Sigmoid colon (tissue), 4 donors: ENCODE measurements around the gene MRPL38.
"Not testable (repeated sequence)": the region's sequence is repeated elsewhere in the genome, so short reads cannot be mapped to it uniquely, and the experiment has no call there.

ENCODE experiments used
- EP300 ChIP-seq, 4 donors: sonication (generic); formaldehyde crosslinking; IDR thresholded peaks; one replicate each; pipeline ENCODE4 v1.6.1; 2017; ENCODE audit warnings: antibody characterized with exemption in 4 of 4
- POLR2A ChIP-seq, 2 donors: fragments of 450-650 bp; IDR thresholded peaks; one replicate each; pipeline ENCODE4 v1.6.1; 2016; ENCODE audit warnings: antibody characterized with exemption in 2 of 2, mild to moderate bottlenecking in 2 of 2, moderate library complexity in 2 of 2
- POLR2AphosphoS5 ChIP-seq, 4 donors: sonication (generic); formaldehyde crosslinking; IDR thresholded peaks; one replicate each; pipeline ENCODE4 v1.6.1; 2017; ENCODE audit warnings: antibody characterized with exemption in 4 of 4
- TF ChIP-seq, protein P1 (sequence below), 4 experiments: fragments of 450-650 bp in 3 of 4; fragments of 200-600 bp in 1 of 4; IDR thresholded peaks; one replicate each; pipeline ENCODE4 v1.5.1; 2016 to 2019; ENCODE audit warnings: antibody characterized with exemption in 4 of 4, mild to moderate bottlenecking in 3 of 4, moderate library complexity in 2 of 4

DNA sequence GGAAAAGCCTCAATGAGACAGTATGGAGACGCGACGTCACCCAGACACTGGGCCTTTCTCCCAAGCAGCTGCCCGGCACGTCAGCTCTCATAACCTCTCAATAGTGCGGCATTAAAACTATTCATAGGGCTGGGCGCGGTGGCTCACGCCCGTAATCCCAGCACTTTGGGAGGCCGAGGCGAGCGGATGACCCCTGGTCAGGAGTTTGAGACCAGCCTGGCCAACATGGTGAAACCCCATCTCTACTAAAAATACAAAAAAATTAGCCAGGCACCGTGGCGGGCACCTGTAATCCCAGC, 53.0 kb downstream of the MRPL38 start:
- not testable (repeated sequence) for TF ChIP-seq POLR2A, POLR2AphosphoS5, EP300 (IDR thresholded peaks at IDR 0.05)
- TF ChIP-seq, protein P1, sequence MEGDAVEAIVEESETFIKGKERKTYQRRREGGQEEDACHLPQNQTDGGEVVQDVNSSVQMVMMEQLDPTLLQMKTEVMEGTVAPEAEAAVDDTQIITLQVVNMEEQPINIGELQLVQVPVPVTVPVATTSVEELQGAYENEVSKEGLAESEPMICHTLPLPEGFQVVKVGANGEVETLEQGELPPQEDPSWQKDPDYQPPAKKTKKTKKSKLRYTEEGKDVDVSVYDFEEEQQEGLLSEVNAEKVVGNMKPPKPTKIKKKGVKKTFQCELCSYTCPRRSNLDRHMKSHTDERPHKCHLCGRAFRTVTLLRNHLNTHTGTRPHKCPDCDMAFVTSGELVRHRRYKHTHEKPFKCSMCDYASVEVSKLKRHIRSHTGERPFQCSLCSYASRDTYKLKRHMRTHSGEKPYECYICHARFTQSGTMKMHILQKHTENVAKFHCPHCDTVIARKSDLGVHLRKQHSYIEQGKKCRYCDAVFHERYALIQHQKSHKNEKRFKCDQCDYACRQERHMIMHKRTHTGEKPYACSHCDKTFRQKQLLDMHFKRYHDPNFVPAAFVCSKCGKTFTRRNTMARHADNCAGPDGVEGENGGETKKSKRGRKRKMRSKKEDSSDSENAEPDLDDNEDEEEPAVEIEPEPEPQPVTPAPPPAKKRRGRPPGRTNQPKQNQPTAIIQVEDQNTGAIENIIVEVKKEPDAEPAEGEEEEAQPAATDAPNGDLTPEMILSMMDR (IDR thresholded peaks at IDR 0.05), result not testable (repeated sequence)
